GM23338 (cell line): ENCODE data around the gene TNNT2. TPM values are rescaled to one million over a fixed set of nuclear protein-coding genes. Genes with fewer than 3 reads are reported as not detected.

Source experiments
- ATAC-seq: fragments of 200-7000 bp; cut with Tn5 transposase; 3 replicates; pipeline ENCODE4 v1.9.1; 2020
- DNase-seq: peaks from one replicate; pipeline ENCODE4 v3.0.0-alpha.2; 2015; ENCODE audit warnings: low spot score
- H2AFZ ChIP-seq: fragments of 200-600 bp; sonication (generic); 2 replicates; pipeline ENCODE4 v1.8.0; 2016; ENCODE audit warnings: antibody characterized with exemption, mild to moderate bottlenecking, moderate library complexity
- H3F3A ChIP-seq: fragments of 200-600 bp; sonication (generic); replicated peaks from 2 replicates; pipeline ENCODE4 v1.8.0; 2017; ENCODE audit warnings: antibody characterized with exemption, mixed run types, low read depth
- H3K27ac ChIP-seq: fragments of 200-600 bp; sonication (generic); 2 replicates; pipeline ENCODE4 v1.6.1; 2016; ENCODE audit warnings: low read depth
- H3K27me3 ChIP-seq: fragments of 200-600 bp; sonication (generic); 2 replicates; pipeline ENCODE4 v1.8.0; 2016; ENCODE audit warnings: mild to moderate bottlenecking, mixed run types, moderate library complexity; ENCODE audit not compliant: insufficient read depth
- H3K36me3 ChIP-seq: fragments of 200-600 bp; sonication (generic); 2 replicates; pipeline ENCODE4 v1.8.0; 2016; ENCODE audit warnings: mild to moderate bottlenecking; ENCODE audit not compliant: insufficient read depth
- H3K4me1 ChIP-seq: fragments of 200-600 bp; sonication (generic); 2 replicates; pipeline ENCODE4 v1.8.0; 2016; ENCODE audit warnings: mild to moderate bottlenecking, moderate library complexity; ENCODE audit not compliant: insufficient read depth
- H3K4me2 ChIP-seq: fragments of 200-600 bp; sonication (generic); 2 replicates; pipeline ENCODE4 v1.7.1; 2017; ENCODE audit warnings: mixed run types
- H3K4me3 ChIP-seq: fragments of 200-600 bp; sonication (generic); 2 replicates; pipeline ENCODE4 v1.6.1; 2016; ENCODE audit warnings: mixed run types
- H3K79me2 ChIP-seq: fragments of 200-600 bp; sonication (generic); replicated peaks from 2 replicates; pipeline ENCODE4 v1.8.0; 2017; ENCODE audit warnings: mild to moderate bottlenecking; ENCODE audit not compliant: insufficient read depth
- H3K9me2 ChIP-seq: fragments of 200-600 bp; sonication (generic); 2 replicates; pipeline ENCODE4 v1.8.0; 2017; ENCODE audit not compliant: insufficient read depth
- H4K20me1 ChIP-seq: fragments of 200-600 bp; sonication (generic); replicated peaks from 2 replicates; pipeline ENCODE4 v1.8.0; 2017; ENCODE audit warnings: mild to moderate bottlenecking; ENCODE audit not compliant: insufficient read depth
- H3K27ac Mint-ChIP-seq: 2 replicates; pipeline ENCODE4 v1.8.0; 2020; ENCODE audit warnings: inconsistent platforms, mild to moderate bottlenecking, moderate library complexity, mixed read lengths
- H3K27me3 Mint-ChIP-seq: 3 replicates; pipeline ENCODE4 v1.8.0; 2022; ENCODE audit warnings: low read depth, mild to moderate bottlenecking, moderate library complexity, mixed read lengths, inconsistent platforms; ENCODE audit not compliant: insufficient read depth, poor library complexity
- H3K36me3 Mint-ChIP-seq: 3 replicates; pipeline ENCODE4 v1.8.0; 2021; ENCODE audit warnings: low read depth, mild to moderate bottlenecking, inconsistent platforms, moderate library complexity, mixed read lengths
- H3K4me1 Mint-ChIP-seq: 3 replicates; pipeline ENCODE4 v1.8.0; 2020; ENCODE audit warnings: mild to moderate bottlenecking, inconsistent platforms, mixed read lengths
- H3K4me3 Mint-ChIP-seq: 3 replicates; pipeline ENCODE4 v1.8.0; 2021; ENCODE audit warnings: moderate library complexity, mild to moderate bottlenecking, inconsistent platforms, mixed read lengths
- H3K9me3 Mint-ChIP-seq: 3 replicates; pipeline ENCODE4 v1.8.0; 2020; ENCODE audit warnings: moderate library complexity, mild to moderate bottlenecking, inconsistent platforms, mixed read lengths
- CREB1 ChIP-seq: fragments of 250-450 bp; sonication (Bioruptor Pico); IDR thresholded peaks from 2 replicates; pipeline ENCODE4 v1.5.0; 2020; ENCODE audit warnings: low read depth, mild to moderate bottlenecking, moderate library complexity
- POLR2AphosphoS5 ChIP-seq: IDR thresholded peaks from 2 replicates; pipeline ENCODE4 v1.6.1; 2016; ENCODE audit warnings: antibody characterized with exemption, low read depth
- ZNF114 ChIP-seq: fragments of 250-450 bp; sonication (Bioruptor Pico); IDR thresholded peaks from 2 replicates; pipeline ENCODE4 v1.5.0; 2020; ENCODE audit warnings: mild to moderate bottlenecking, moderate library complexity
- polyA plus RNA-seq: library from polyadenylated mRNA; unstranded; fragments of >200 nt; fragmentation: Nextera tagmentation; extraction: Ambion mirVana; gene quantifications from 2 replicates; pipeline ENCODE4 v1.2.1, GENCODE V29; 2016
- total RNA-seq: library from RNA; depleted of rRNA; stranded (reverse); fragments of >200 nt; shearing (Covaris generic); gene quantifications from 2 replicates; pipeline ENCODE4 v1.2.3, GENCODE V29; 2014
- TF ChIP-seq, protein P1 (sequence below): fragments of 250-450 bp; sonication (Bioruptor Pico); IDR thresholded peaks from 2 replicates; pipeline ENCODE4 v1.5.0; 2020; ENCODE audit warnings: mild to moderate bottlenecking, moderate library complexity
- TF ChIP-seq, protein P2 (sequence below), 2 experiments: fragments of 200-600 bp in 1 of 2; sonication (generic) in 1 of 2; conservative IDR thresholded peaks; 2 replicates each; pipeline versions ENCODE4 v1.5.1 to v1.6.1; 2016 to 2017; ENCODE audit warnings: antibody characterized with exemption in 2 of 2, low read depth in 2 of 2, mild to moderate bottlenecking in 2 of 2, moderate library complexity in 1 of 2
- TF ChIP-seq, protein P3 (sequence below): IDR thresholded peaks from one replicate; pipeline ENCODE4 v1.6.1; 2018; ENCODE audit warnings: antibody characterized with exemption; ENCODE audit not compliant: unreplicated experiment

Gene TNNT2
- total and polyA plus RNA-seq, 2 experiments from 2014 or later, result 7.5 to 19.1 TPM

DNA sequence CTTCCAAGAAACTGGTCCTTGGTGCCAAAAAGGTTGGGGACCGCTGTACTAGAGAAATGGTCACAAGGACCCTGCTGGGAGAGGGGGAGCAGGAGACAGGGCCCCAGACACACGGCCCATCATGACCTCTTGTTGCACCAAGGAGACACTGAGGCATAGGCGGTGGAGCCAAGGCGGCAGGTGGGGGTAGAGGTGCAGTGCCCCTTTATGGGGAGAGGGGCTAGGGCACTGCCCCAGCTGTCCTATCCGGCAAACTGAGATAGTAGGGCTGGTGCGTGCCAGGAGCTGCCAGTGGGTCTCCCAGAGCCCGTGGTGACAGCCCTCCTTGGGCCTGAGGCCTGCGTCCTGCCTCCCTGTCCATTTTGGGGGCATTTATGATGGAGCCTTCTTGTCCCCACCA is 20.3 kb downstream of the TNNT2 start (continued):
- TF ChIP-seq, protein P1, sequence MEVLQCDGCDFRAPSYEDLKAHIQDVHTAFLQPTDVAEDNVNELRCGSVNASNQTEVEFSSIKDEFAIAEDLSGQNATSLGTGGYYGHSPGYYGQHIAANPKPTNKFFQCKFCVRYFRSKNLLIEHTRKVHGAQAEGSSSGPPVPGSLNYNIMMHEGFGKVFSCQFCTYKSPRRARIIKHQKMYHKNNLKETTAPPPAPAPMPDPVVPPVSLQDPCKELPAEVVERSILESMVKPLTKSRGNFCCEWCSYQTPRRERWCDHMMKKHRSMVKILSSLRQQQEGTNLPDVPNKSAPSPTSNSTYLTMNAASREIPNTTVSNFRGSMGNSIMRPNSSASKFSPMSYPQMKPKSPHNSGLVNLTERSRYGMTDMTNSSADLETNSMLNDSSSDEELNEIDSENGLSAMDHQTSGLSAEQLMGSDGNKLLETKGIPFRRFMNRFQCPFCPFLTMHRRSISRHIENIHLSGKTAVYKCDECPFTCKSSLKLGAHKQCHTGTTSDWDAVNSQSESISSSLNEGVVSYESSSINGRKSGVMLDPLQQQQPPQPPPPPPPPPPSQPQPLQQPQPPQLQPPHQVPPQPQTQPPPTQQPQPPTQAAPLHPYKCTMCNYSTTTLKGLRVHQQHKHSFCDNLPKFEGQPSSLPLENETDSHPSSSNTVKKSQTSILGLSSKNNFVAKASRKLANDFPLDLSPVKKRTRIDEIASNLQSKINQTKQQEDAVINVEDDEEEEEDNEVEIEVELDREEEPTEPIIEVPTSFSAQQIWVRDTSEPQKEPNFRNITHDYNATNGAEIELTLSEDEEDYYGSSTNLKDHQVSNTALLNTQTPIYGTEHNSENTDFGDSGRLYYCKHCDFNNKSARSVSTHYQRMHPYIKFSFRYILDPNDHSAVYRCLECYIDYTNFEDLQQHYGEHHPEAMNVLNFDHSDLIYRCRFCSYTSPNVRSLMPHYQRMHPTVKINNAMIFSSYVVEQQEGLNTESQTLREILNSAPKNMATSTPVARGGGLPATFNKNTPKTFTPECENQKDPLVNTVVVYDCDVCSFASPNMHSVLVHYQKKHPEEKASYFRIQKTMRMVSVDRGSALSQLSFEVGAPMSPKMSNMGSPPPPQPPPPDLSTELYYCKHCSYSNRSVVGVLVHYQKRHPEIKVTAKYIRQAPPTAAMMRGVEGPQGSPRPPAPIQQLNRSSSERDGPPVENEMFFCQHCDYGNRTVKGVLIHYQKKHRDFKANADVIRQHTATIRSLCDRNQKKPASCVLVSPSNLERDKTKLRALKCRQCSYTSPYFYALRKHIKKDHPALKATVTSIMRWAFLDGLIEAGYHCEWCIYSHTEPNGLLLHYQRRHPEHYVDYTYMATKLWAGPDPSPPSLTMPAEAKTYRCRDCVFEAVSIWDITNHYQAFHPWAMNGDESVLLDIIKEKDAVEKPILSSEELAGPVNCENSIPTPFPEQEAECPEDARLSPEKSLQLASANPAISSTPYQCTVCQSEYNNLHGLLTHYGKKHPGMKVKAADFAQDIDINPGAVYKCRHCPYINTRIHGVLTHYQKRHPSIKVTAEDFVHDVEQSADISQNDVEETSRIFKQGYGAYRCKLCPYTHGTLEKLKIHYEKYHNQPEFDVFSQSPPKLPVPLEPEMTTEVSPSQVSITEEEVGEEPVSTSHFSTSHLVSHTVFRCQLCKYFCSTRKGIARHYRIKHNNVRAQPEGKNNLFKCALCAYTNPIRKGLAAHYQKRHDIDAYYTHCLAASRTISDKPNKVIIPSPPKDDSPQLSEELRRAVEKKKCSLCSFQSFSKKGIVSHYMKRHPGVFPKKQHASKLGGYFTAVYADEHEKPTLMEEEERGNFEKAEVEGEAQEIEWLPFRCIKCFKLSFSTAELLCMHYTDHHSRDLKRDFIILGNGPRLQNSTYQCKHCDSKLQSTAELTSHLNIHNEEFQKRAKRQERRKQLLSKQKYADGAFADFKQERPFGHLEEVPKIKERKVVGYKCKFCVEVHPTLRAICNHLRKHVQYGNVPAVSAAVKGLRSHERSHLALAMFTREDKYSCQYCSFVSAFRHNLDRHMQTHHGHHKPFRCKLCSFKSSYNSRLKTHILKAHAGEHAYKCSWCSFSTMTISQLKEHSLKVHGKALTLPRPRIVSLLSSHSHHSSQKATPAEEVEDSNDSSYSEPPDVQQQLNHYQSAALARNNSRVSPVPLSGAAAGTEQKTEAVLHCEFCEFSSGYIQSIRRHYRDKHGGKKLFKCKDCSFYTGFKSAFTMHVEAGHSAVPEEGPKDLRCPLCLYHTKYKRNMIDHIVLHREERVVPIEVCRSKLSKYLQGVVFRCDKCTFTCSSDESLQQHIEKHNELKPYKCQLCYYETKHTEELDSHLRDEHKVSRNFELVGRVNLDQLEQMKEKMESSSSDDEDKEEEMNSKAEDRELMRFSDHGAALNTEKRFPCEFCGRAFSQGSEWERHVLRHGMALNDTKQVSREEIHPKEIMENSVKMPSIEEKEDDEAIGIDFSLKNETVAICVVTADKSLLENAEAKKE (CRISPR knock-in tag), result no peak

DNA sequence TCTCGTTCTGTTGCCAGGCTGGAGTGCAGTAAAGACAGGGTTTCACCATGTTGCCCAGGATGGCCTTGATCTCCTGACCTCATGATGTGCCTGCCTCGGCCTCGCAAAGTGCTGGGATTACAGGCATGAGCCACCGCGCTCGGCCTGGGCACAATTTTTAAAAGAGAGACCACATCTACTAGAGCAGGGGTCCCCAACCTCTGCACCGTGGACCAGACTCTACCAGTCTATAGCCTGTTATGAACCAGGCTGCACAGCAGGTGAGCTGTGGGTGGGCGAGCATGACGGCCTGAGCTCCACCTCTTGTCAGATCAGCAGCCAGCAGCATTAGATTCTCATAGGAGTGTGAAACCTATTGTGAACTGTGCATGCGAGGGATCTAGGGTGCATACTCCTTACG is 20.8 kb downstream of the TNNT2 start:
- Histone ChIP-seq H4K20me1 (no peaks in the 10 kb centered on the region), H2AFZ (no peak overlapping the region), H3K4me1 (peaks cover under 1% of the 10 kb centered on the region; the same call in 1 of the 2 replicates), H3F3A (no peaks in the 10 kb centered on the region), H3K9me2 (no peaks in the 10 kb centered on the region), H3K27me3 (no peaks in the 10 kb centered on the region), H3K27ac (no peak overlapping the region), H3K36me3 (no peaks in the 10 kb centered on the region), H3K4me2 (no peak overlapping the region), H3K79me2 (no peaks in the 10 kb centered on the region), H3K4me3 (no peak overlapping the region)
- no peak for ATAC-seq
- Mint-ChIP-seq H3K4me3 (no peak overlapping the region), H3K4me1 (peaks cover 17% of the 10 kb centered on the region), H3K27me3 (peaks cover 24% of the 10 kb centered on the region), H3K9me3 (no peaks in the 10 kb centered on the region), H3K36me3 (no peaks in the 10 kb centered on the region), H3K27ac (no peak overlapping the region)
- no peak for TF ChIP-seq CREB1 (CRISPR knock-in tag)
- no peak for TF ChIP-seq ZNF114
- TF ChIP-seq, protein P2, sequence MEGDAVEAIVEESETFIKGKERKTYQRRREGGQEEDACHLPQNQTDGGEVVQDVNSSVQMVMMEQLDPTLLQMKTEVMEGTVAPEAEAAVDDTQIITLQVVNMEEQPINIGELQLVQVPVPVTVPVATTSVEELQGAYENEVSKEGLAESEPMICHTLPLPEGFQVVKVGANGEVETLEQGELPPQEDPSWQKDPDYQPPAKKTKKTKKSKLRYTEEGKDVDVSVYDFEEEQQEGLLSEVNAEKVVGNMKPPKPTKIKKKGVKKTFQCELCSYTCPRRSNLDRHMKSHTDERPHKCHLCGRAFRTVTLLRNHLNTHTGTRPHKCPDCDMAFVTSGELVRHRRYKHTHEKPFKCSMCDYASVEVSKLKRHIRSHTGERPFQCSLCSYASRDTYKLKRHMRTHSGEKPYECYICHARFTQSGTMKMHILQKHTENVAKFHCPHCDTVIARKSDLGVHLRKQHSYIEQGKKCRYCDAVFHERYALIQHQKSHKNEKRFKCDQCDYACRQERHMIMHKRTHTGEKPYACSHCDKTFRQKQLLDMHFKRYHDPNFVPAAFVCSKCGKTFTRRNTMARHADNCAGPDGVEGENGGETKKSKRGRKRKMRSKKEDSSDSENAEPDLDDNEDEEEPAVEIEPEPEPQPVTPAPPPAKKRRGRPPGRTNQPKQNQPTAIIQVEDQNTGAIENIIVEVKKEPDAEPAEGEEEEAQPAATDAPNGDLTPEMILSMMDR (conservative IDR thresholded peaks at IDR 0.05; ENCODE audit: low read depth in 2 of 2), result no peak
- TF ChIP-seq POLR2AphosphoS5, result no peak
- TF ChIP-seq, protein P3, sequence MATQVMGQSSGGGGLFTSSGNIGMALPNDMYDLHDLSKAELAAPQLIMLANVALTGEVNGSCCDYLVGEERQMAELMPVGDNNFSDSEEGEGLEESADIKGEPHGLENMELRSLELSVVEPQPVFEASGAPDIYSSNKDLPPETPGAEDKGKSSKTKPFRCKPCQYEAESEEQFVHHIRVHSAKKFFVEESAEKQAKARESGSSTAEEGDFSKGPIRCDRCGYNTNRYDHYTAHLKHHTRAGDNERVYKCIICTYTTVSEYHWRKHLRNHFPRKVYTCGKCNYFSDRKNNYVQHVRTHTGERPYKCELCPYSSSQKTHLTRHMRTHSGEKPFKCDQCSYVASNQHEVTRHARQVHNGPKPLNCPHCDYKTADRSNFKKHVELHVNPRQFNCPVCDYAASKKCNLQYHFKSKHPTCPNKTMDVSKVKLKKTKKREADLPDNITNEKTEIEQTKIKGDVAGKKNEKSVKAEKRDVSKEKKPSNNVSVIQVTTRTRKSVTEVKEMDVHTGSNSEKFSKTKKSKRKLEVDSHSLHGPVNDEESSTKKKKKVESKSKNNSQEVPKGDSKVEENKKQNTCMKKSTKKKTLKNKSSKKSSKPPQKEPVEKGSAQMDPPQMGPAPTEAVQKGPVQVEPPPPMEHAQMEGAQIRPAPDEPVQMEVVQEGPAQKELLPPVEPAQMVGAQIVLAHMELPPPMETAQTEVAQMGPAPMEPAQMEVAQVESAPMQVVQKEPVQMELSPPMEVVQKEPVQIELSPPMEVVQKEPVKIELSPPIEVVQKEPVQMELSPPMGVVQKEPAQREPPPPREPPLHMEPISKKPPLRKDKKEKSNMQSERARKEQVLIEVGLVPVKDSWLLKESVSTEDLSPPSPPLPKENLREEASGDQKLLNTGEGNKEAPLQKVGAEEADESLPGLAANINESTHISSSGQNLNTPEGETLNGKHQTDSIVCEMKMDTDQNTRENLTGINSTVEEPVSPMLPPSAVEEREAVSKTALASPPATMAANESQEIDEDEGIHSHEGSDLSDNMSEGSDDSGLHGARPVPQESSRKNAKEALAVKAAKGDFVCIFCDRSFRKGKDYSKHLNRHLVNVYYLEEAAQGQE, result no peak
- no peak for DNase-seq
